Amniotic stem cell (primary cell): ENCODE measurements around the gene AOAH.
A peak's percentile ranks its signal among the peaks of the same experiment; 100 is the strongest.

ENCODE experiments used
- DNase-seq: peaks from one replicate; lab custom pipeline; 2025; lab: John Stamatoyannopoulos, UW

Gene AOAH

DNA sequence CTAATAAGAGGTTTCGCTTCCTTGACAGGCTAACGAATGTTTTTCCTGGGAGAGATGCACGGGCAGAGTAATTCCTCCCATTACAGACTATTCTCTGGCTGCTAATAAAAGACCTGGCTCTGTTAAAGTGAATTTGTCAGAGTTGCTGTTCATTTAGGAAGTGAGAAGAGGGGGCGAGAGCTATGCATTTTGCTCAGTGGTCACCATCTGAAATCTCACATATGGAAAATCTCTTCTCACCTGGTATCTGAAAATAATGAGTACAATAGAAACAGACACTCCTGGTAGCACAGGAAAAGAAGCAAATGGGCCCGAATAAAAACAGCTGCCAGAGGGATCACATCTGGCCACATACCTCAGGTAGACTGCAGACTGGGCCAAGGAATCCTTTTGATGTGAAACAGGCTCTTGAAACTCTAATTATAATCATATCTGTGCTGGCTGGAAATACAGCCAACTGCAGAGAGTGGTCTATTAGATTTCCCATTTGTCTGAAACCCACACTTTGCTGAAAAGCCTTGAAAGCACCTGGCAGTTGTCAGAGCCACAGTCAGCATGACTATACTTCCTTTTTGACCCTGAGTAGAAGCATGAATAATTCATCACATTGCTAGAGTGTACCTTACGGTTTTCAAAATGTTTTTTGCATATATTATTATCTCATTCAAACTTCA is 33.6 kb downstream of the AOAH start:
- DNase-seq, result no peak

DNA sequence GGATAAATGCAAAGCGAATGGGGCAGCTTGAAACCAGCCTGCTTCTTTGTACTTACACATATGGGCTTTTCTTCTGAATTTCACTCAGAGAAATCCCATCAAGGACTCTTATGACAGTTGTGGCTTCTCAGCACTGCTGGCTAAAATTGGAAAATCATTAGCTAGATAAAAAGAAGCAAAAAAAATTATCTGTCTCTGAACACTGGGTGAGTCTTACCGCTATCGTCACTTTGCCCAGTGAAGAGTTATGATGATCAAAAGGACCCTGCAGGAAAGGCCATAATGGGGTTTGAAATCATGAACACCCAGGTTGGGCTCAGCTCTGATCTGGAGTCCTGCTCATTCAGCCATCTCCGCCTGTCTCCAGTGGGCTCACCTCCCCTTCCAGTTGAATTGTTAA is 34.3 kb downstream of the AOAH start:
- DNase-seq, result no peak

DNA sequence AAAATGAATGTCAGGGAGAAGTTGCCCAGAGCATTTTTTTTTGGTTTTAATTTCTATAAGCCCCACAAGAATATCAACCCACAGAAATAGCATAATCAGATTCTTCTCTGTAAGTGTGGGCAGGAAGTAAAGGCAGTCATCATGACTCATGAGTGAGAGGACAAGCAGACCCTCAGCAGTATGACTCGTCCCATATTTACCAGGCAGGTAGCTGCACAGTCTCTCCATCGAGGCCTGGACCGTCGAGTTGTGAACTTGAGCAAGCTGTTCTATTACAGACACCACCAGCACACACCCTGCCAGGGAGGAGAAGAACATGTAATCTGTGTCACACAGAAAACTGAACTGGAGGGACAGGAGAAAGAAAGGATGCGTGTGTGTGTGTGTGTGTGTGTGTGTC is 37.8 kb downstream of the AOAH start:
- no peak for DNase-seq

DNA sequence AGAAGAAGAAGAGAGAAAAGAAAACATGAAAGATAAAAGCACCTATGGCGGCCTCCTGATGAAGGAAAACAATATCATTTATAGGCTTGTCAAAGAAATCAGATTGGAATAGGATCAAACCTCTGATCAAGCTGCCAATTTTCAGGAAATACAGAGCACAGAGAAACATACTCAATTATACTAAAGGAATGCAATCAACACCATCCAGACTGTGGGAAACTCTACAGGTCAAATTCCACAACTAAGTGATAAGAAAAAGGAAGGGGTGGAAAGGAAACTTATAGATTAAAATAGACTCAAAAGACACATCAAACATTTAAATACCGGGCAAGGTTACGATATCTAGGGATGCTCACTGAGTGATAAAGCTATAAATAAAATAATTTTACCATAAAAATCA is 39.3 kb downstream of the AOAH start:
- DNase-seq, result no peak

DNA sequence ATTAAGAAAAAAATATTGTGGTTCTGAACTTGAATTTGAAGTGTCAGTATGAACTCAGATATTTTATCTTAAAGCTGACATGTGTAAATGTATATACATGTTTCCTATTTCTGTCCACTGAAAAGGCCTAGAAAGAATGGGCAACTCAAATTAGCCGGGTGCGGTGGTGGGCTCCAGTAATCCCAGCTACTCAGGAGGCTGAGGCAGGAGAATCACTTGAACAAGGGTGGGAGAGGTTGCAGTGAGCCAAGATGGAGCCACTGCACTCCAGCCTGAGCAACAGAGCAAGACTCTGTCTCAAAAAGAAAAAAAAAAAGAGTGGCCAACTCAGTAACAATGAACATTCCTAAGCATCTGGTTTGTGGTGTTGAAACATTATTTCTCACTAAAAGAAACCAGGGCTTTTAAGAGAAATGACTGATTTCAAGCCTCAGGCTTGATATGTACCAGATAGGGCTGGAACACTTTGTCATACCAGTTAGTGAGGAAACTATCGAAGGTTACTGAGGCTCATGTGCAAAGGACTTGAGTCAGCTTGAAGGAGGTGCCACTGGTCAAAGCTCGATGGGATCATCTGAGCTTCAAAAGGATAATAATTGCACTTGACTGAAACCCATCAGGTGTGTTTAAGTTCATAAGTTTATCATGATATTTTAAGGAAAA is 40.5 kb downstream of the AOAH start:
- no peak for DNase-seq

DNA sequence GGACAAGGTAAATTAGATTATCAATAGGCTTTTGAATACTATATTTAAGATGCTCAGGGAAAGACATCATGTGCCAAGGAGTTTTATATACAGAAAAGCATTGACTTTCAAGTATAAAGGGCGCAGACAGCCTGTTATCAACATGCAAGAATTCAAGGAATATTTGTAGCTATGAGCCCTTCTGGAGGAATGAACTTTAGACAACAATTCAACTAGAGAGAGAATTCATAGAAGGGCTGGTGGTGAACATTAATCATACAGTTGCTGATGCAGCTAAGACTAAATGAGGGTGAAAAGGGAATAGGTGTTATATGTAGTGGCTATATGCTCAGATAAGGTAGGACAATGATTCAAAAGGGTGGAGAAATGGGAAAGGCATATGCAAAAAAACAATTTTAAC is 41.2 kb downstream of the AOAH start:
- no peak for DNase-seq

DNA sequence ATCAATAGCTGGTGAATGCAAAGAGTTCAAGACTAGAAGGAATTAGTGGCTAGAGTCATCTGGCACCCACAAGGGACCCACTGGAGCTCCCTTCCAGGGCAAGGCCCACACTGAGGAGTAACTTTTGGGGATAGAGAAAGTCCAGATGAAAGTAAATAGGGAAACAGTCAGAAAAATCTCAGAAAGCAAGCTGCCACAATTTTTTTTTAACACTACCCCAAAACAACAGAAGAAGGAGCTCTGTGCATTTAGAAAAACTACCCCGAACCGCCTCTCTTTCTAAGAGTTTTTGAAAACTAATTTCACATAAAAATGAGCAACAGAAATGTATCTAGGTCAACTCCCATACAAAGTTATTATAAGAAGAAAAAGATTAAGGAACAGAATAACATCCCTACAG is 42.2 kb downstream of the AOAH start:
- DNase-seq, result no peak

DNA sequence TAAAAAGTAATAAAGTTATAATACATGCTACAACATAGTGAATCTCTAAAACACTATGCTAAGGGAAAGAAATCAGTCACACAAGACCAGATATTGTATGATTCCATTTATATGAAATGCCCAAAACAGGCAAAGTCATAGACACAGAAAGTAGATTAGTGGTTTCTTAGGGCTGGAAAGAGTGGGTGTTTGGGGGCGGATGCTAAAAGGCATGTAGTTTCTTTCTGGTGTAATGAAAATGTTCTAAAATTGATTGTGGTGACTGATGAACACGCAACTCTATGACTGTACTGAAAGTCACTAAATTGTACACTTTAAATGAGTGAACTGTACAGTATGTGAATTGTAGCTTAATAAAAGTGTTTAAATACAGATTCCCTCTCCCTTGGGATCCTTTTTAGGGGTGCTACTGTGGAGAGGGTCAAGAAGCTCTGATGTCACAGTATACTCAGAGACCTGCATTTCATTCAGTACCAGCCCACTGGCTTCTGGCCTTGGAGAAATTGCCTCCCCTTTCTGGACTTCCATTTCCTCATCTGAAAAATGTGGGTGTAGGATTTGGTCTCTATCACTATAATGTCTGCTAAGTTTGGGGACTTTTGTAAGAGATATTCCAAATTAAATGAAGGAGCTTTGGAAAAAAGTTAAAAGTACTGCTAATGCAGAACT is 46.4 kb downstream of the AOAH start:
- DNase-seq, result no peak

DNA sequence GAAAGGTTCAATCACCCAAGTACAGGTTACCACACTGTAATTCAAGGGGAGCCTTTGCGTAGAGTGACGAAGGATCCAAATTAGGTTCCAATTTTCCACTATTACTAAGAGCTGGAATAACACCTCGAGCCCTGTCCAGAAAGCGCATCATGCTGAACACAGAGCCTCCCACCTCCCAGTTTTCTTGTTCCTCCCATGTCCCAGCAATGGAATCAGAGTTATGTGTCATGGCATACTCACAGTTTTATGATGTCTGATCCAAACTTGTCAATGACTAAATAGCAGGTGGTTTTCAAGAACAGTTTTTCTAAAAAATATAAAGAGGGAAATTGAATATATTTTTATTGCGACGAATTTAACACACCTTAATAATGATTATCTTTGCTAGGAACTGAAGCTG is 50.6 kb downstream of the AOAH start:
- DNase-seq, result no peak

DNA sequence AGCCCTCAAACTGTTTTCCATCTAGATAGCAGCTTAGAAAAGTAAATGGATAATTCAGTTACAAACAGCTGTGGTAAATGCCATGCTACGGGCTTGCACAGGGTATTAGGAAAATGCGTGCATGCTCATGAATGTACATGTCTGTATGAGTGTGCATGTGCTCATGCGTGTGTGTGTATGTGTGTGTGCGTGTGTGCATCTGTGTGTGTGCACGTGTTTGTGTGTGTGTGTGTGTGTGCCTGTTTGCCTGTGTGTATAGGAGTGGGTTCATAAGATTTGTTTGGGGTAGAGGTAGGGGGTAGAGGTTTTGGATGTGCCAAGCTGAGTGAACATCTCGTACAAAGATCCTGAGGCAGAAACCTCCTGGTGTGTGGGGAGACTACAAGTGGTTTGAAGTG is 52.9 kb downstream of the AOAH start:
- DNase-seq, result no peak

DNA sequence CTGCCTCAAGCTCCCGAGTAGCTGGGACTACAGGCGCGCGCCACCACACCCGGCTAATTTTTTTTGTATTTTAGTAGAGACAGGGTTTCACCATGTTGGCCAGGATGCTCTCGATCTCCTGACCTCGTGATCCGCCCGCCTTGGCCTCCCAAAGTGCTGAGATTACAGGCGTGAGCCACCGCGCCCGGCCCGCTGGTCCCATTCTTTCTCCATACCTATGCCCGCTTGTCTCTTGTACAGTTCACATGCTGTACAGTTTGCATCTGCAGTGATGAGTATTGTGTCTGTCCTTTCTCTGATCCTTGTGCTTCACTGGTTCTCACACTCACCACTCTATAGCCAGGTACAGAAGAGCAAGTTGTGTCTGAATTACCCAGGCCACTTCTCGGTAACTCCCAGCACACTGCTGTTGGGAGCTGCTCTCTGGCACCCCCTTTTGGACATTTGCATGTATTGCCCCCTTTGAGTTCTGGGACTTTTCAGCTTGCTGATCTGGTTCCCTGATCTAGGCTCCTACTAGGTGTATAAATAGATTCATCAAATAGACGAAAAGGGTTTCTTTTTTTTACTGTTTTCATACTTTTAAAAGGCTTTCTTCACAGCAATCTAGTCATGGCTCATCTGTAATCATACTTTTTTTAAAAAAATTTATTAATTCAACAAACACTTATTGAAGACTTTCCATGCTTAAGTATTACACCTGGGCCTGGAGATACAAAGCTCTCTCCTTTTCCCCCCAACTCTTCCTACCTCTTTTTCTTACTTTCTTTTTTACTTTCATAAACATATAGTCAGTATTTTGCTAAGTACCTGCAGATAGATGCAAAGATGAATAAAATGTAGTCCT is 53.5 kb downstream of the AOAH start:
- DNase-seq, result peak; percentile 2

DNA sequence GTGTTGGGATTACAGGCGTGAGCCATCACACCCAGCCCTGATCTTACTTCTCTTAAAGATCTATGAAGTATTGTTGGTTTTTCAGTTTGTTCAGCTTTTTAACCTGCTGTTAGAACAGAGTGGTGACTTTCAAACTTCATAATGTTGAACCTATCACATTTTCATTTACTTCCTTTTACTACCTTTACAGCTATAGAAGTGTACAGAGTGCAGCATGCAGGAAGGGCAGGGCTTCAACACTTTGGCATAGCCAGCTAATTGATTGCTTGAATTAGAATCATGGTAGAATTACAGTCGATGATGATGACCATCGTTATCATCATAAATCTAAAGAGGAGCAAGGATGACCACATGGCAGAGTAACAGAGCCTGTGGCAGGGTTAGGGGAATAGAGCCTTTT is 55.5 kb downstream of the AOAH start:
- DNase-seq, result no peak

DNA sequence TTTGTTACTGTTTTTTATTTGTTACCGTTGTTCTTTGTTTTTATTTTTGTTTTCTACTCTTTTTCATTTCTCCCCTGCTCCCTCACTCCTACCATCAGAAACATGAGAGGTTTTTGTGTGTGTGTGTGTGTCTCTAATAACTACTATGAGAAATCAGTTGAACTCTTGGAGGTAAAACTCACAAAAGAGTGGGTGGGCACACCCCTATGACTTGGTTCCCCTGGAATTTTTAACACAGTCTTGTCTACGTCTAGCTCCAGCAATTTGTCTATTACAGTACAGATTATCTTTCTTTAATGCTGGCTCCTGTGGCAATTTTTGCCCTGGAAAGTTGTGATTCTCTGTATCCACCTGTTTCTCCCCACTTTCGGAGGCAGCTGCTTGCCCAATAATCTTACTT is 56.2 kb downstream of the AOAH start:
- DNase-seq, result no peak

DNA sequence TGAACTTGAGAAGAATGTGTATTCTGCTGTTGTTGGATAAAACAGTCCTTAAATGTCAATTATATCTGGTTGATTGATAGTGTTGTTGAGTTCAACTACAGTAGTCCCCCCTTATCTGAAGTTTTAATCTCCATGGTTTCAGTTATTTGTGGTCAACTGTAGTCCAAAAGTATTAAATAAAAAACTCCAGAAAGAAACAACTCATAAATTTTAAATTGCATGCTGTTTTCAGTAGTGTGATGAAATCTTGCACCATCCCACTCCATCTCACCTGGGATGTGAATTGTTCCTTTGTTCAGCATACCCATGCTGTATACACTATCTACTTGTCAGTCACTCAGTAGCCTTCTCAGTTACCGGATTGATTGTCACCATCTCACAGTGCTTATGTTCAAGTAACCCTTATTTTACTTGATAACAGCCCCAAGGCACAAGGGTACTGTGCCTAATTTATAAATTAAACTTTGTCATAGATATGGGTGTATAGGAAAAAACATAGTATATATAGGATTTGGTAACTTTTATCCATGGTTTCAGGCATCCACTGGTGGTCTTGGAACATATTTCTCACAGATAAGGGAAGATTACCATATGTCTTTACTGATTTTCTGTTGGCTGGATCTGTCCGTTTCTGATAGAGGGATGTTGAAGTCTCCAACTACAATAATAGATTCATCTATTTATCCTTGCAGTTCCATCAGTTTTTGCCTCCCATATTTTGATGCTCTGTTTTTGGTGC is 57.1 kb downstream of the AOAH start:
- DNase-seq, result no peak

DNA sequence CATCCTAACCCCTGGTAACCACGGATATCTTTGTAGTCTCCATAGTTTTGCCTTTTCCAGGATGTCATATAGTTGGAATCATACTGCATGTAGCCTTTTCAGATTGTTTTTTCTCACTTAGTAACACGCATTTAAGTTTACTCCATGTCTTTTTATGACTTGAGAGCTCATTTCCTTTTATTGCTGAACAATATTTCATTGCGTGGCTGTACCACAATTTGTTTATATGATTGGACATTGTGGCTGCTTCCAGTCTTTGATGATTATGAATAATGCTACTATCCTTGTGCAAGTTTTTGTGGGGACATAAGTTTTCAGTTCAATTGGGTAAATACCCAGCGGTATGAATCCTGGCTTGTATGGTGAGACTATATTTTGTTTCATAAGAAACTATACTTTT is 60.8 kb downstream of the AOAH start:
- DNase-seq, result no peak

DNA sequence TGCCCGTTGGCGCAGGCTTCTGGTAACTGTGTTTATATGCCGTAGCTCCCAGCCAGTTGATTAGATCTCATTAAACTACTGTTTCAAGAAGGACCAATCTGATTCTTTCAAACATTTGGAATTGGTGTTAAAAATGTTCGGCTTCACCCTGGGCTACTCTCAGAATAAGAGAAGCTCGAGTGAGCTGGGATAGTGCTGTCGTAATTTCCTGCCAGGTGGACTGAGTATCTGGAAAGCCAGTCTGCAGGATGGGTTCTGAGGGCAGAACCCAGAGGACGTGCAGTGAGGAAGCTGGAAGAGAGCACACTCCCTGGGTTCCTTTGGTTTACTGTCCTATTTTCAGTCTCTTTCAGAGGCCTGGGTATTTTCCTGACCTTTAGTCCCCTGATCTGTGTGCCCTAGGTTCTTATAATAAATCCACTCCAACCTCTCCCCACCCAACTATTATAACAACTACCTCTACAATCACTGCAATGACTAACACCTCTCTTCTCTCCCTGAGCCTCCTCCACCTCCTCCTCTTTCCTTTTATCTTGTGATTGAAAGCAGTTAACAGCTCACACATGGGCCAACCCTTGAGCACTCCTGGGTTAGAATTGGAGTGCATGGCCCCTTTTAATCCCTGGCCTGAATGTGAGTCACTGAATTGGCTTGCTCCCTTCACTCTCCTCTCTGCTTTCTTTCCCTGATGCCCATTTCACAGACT is 63.0 kb downstream of the AOAH start:
- DNase-seq, result no peak

DNA sequence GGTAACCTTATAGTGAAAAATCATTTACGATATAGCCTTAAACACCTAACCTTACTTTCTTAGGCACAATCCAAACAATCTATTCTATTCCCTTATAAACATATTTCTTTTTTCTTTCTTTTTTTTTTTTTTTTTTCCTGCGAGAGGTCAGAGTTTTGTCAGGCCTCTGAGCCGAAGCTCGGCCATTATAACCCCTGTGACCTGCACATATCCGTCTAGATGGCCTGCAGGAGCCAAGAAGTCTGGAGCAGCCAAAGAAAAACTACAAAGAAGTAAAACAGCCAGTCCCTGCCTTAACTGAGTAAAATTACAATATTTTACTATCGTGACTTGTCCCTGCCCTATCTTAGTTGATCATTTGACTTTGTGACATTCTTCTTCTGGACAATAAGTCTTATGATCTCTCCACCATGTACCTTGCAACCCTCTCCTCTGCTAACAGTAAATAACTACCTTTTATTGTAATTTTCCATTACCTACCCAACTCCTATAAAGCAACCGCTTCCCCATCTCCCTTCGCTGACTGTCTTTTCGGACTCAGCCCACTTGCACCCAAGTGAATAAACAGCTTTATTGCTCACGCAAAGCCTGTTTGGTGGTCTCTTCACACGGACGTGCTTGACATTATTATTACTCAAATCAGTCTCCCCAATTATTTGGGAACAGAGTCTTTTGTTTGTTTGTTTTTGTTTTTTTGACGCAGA is 64.5 kb downstream of the AOAH start:
- DNase-seq, result no peak

DNA sequence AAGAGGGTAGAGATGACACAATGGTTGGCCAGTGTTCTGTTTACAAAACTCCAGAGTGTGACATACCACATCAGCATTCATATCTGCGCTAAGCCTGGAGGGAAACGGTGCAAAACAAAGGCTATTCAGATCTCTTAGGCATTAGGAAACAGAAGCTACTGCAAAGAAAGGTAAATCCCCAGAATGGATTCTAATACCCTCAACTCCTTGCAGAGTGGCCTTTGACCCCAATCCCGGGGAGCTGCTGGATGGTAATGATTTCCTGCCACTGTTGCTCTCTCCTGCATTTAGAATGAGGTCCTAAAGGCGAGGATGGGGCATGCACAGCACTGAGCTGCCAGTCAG is 65.2 kb downstream of the AOAH start:
- no peak for DNase-seq

DNA sequence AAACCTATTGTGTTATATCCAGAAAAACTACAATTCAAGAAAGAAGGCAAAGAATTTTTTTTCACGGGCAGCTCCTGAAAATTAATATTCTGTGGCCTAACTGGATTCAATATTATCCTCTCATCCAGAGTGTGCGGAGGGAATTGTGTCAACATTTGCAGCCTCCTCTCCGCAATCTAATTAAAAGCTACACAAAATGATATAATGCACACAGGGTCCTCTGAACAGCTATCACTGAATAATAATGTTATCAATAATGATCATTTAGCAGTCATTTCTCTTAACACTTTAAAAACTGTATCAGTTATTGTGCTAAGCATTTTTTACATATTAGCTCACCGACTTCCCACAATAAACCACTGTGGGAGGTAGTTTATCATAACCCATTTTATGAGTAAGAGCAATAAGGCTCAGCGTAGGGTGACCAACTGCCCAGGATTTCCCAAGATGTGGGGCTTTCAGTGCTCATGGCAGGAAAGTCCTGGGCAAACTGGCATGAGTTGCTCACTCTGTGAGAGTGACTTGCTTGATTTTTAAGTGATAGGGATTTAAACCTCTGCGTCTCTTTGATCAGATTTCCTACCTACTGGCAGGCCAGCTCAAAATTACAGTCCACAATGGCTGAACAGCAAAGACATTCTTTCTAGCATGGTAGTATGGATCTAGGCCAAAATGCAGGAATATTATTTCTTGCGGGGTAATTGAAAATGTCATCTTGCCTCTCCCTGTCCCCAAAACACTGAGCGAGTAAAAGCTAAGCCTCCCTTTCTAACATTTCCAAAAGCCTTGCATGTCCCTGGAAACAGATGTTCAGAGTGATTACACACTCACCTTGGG is 65.7 kb downstream of the AOAH start:
- peak; percentile 13 for DNase-seq
